Chondrocyte (in vitro differentiated cells): ENCODE data around the gene MTHFD1L. TPM values are rescaled to one million over a fixed set of nuclear protein-coding genes. Genes with fewer than 3 reads are reported as not detected.

Source experiments
- DNase-seq: peaks from one replicate; pipeline ENCODE4 v3.0.0; 2021; ENCODE audit warnings: mixed read lengths, low spot score
- H3K27ac Mint-ChIP-seq: one replicate; pipeline ENCODE4 v1.8.0; 2021; ENCODE audit warnings: mild to moderate bottlenecking, moderate library complexity, mixed read lengths; ENCODE audit not compliant: unreplicated experiment
- H3K27me3 Mint-ChIP-seq: 2 replicates; pipeline ENCODE4 v1.8.0; 2021; ENCODE audit warnings: low read depth, mixed read lengths
- H3K36me3 Mint-ChIP-seq: 2 replicates; pipeline ENCODE4 v1.8.0; 2021; ENCODE audit warnings: low read depth, mixed read lengths
- H3K4me1 Mint-ChIP-seq: 2 replicates; pipeline ENCODE4 v1.8.0; 2021; ENCODE audit warnings: low read depth, mild to moderate bottlenecking, mixed read lengths
- H3K4me3 Mint-ChIP-seq: one replicate; pipeline ENCODE4 v1.8.0; 2021; ENCODE audit warnings: mild to moderate bottlenecking, moderate library complexity, mixed read lengths; ENCODE audit not compliant: unreplicated experiment
- H3K9me3 Mint-ChIP-seq: 2 replicates; pipeline ENCODE4 v1.8.0; 2021; ENCODE audit warnings: low read depth, mixed read lengths
- total RNA-seq: library from RNA; stranded (reverse); gene quantifications from 3 replicates; pipeline ENCODE4 v1.2.1, GENCODE V29; 2021
- TF ChIP-seq, protein P1 (sequence below): fragments of 200-600 bp; sonication (generic); IDR thresholded peaks from 2 replicates; pipeline ENCODE4 v1.5.0; 2021; ENCODE audit warnings: antibody characterized with exemption, mild to moderate bottlenecking, moderate library complexity

MTHFD1L gene
- total RNA-seq, 1 donor from 2014 or later = 93.7 TPM

DNA sequence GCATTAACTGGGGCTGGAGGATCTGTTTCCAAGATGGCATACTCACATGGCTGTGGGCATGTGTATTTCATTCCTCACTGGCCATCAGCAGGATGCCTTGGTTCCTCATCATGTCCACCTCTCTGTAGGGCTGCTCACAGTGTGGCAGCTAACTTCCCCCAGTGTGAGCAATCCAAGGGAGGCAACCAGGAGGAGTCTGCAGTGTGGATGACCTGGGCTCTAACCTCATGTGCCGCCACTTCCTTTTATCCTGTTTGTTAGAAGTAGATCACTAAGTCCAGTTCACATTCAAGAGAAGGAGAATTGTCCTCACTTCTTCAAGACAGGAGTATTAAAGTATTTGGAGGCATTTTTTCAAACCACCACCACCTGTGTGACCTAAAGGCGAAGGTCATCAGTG is 54.4 kb downstream of the MTHFD1L start:
- peaks cover 24% of the 10 kb centered on the region for H3K36me3 Mint-ChIP-seq
- no peak overlapping the region for H3K4me3 Mint-ChIP-seq
- DNase-seq = no peak
- peaks cover 31% of the 10 kb centered on the region for H3K4me1 Mint-ChIP-seq
- H3K9me3 Mint-ChIP-seq = peaks cover 3% of the 10 kb centered on the region
- TF ChIP-seq, protein P1, sequence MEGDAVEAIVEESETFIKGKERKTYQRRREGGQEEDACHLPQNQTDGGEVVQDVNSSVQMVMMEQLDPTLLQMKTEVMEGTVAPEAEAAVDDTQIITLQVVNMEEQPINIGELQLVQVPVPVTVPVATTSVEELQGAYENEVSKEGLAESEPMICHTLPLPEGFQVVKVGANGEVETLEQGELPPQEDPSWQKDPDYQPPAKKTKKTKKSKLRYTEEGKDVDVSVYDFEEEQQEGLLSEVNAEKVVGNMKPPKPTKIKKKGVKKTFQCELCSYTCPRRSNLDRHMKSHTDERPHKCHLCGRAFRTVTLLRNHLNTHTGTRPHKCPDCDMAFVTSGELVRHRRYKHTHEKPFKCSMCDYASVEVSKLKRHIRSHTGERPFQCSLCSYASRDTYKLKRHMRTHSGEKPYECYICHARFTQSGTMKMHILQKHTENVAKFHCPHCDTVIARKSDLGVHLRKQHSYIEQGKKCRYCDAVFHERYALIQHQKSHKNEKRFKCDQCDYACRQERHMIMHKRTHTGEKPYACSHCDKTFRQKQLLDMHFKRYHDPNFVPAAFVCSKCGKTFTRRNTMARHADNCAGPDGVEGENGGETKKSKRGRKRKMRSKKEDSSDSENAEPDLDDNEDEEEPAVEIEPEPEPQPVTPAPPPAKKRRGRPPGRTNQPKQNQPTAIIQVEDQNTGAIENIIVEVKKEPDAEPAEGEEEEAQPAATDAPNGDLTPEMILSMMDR = no peak
- no peaks in the 10 kb centered on the region for H3K27me3 Mint-ChIP-seq
- H3K27ac Mint-ChIP-seq = no peak overlapping the region

DNA sequence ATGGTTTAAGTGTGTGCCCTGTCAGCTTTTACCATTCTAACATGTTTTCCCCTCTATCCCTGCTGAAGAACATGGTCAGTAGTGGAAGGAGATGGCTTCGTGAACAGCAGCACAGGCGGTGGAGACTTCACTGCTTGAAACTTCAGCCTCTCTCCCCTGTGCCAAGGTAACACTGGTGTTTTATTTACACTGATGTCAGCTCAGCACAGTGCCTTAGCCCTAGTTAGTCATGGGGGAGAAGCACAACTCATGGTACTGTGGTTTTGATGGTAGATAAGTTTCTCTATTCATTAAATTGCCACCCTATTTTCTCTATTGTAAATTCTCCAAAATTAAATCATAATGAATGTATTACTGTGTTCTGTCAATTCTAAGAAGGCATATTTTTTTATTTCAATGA is 56.6 kb downstream of the MTHFD1L start:
- Mint-ChIP-seq H3K27me3 (no peaks in the 10 kb centered on the region), H3K4me3 (no peak overlapping the region), H3K36me3 (peaks cover 25% of the 10 kb centered on the region), H3K27ac (no peak overlapping the region), H3K9me3 (no peaks in the 10 kb centered on the region), H3K4me1 (peaks cover 42% of the 10 kb centered on the region)
- TF ChIP-seq, protein P1 = no peak
- no peak for DNase-seq

DNA sequence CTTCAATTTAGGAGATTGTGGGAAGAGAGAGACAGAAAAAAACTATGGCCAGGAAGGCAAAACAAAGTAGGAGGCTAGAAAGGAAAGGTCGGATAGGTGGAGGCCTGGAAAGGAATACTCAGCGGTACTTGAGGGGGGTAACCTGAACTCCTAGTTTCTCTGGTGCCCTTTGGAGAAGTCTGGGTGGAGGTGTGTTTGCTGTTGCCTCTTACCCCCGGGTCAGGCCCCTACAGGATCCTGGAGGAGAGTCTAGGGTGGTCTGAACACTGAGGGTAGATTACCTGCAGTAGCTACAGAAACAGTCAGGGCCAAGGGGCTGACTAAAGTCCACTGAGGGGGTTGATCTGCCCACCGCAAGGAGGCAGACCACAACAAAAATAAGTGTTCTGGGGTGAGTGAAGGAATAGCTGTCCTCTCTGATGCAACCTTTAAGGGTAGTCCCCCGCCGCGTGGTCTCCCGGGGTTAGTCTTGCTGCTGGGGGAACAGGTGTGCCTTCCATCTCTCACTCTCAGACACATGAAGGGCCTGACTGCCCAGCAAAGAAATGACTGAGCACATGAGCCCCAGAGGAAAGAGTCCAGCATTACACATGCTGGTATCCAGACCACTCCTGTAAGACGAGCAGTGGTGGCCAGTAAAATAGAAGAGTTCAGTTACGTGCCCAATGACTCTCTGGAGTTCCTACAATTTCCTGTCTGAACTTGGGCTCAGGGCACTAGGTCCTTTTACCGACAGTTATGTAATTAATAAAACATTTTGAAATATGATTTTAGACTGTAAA is 59.5 kb downstream of the MTHFD1L start:
- Mint-ChIP-seq H3K36me3 (peaks cover 17% of the 10 kb centered on the region), H3K9me3 (no peaks in the 10 kb centered on the region), H3K4me1 (peaks cover 54% of the 10 kb centered on the region), H3K4me3 (no peak overlapping the region), H3K27me3 (no peaks in the 10 kb centered on the region), H3K27ac (peak overlapping the region; percentile 93)
- TF ChIP-seq, protein P1 = peak; percentile 14
- no peak for DNase-seq

DNA sequence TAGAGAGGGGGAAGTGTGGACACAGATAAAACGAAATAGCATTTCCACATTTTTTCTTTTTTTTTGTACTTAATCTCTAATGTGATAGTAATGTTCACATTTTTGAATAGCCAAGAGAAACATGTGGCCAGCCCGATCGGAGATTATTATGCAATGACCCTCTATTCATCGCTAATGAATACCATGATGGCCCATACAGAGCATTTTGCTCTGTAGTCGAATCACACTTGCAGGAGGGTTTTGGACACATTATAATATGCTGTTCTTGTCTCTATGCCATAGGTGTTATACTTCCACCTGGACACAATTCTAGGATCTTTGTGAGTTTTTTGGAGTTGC is 60.1 kb downstream of the MTHFD1L start:
- Mint-ChIP-seq H3K27ac (peak overlapping the region; percentile 93), H3K4me3 (no peak overlapping the region), H3K27me3 (no peaks in the 10 kb centered on the region), H3K4me1 (peaks cover 56% of the 10 kb centered on the region), H3K9me3 (no peaks in the 10 kb centered on the region), H3K36me3 (peaks cover 14% of the 10 kb centered on the region)
- TF ChIP-seq, protein P1 = no peak
- no peak for DNase-seq

DNA sequence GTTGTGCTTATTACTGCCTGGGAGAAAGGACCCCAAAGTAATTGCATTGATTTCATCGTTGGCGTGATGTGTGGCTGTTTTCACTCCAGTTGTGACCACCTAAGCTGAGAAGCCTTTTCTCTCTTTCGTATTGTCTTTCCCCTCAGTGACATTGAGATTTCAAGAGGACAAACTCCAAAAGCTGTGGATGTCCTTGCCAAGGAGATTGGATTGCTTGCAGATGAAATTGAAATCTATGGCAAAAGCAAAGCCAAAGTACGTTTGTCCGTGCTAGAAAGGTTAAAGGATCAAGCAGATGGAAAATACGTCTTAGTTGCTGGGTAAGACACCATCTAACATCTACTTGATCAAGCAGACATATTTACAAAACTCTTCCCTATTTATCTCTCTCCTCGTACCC is 60.5 kb downstream of the MTHFD1L start:
- H3K4me3 Mint-ChIP-seq = no peak overlapping the region
- no peaks in the 10 kb centered on the region for H3K9me3 Mint-ChIP-seq
- H3K27me3 Mint-ChIP-seq = no peaks in the 10 kb centered on the region
- no peak for DNase-seq
- TF ChIP-seq, protein P1 = no peak
- H3K4me1 Mint-ChIP-seq = peaks cover 60% of the 10 kb centered on the region
- peaks cover 14% of the 10 kb centered on the region for H3K36me3 Mint-ChIP-seq
- peak overlapping the region; percentile 84 for H3K27ac Mint-ChIP-seq
